Measurements from ENCODE around the gene RIPOR3. TPM values are rescaled to one million over a fixed set of nuclear protein-coding genes. Genes with fewer than 3 reads are reported as not detected.

RIPOR3 gene
- total RNA-seq (2022; extraction: Qiagen RNA extraction; ENCODE audit: low read depth): 0.08 TPM in 1 of 5 replicates, not detected in the others

GRCh38 chr20:50690650-50691572 lies at the start of gene RIPOR3:
RIPOR3 (minus strand) TSS chr20:50691542; CDS start chr20:50691128, 414 bp downstream.

GRCh38 chr20:50731055-50731929 lies 40.0 kb upstream of the RIPOR3 start, which contains the start of gene PARD6B:
PARD6B (plus strand) TSS chr20:50731580; CDS start chr20:50731787, 207 bp downstream.

Other genes with a start within 250 kb of the RIPOR3 start
- 50.4 to 55.4 TPM (median 52.0 TPM) in 5 replicates for gene PTPN1, start 181.2 kb downstream of the RIPOR3 start, total RNA-seq (2022; extraction: Qiagen RNA extraction; ENCODE audit: low read depth)
- 2.6 to 3.5 TPM (median 3.2 TPM) in 5 replicates for gene PARD6B, start 40.0 kb upstream of the RIPOR3 start, total RNA-seq (2022; extraction: Qiagen RNA extraction; ENCODE audit: low read depth)
- 27.4 to 30.9 TPM (median 29.6 TPM) in 5 replicates for gene BCAS4, start 103.5 kb upstream of the RIPOR3 start, total RNA-seq (2022; extraction: Qiagen RNA extraction; ENCODE audit: low read depth)
- gene ADNP, start 239.9 kb upstream of the RIPOR3 start, total RNA-seq (2022; extraction: Qiagen RNA extraction; ENCODE audit: low read depth): 44.0 to 49.0 TPM (median 44.5 TPM) in 5 replicates

Data from A549 treated with GW870086 at 1 μM for 4 hours (cell line).